ENCODE measurements around the gene ZBTB24. TPM values are rescaled to one million over a fixed set of nuclear protein-coding genes. Genes with fewer than 3 reads are reported as not detected.
A peak's percentile ranks its signal among the peaks of the same experiment; 100 is the strongest.

ZBTB24 gene
- total and polyA plus RNA-seq, 8 donors = 1.4 to 9.3 (median 2.9) TPM

DNA sequence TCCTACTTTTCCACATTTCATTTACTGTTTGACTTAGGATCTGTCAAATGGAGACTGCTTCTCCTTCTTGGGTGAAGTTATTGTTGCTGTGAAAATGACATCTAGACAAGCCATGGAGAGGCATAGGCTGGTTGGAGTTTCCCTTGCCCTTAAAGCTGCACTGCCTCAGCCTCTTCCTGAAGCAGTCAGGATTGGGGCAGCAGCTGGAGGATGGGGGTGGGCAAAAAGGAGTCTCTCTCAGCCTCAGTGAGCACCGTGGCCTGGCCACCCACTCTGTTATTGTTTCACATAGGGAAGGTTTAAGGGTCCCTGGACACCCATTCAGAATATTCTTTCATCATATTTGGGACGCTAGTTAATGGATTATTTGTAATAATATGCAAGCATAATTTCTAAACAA is 7.7 kb upstream of the ZBTB24 start:
- Histone ChIP-seq H3K4me1 (no peaks in the 10 kb centered on the region), H3K36me3 (no peaks in the 10 kb centered on the region), H3K27ac (peak overlapping the region in 1 of 5 donors; percentile 7), H3K4me3 (no peak overlapping the region), H3K9me3 (no peaks in the 10 kb centered on the region), H3K27me3 (no peaks in the 10 kb centered on the region)
- 46 to 69% (median 59%) methylated on average over 2 of the region's 2 CpGs for WGBS, 5 donors
- TF ChIP-seq POLR2A (IDR thresholded peaks at IDR 0.05) (no peak), CTCF (IDR thresholded peaks at IDR 0.05) (no peak), POLR2AphosphoS5 (IDR thresholded peaks at IDR 0.05) (no peak), EP300 (IDR thresholded peaks at IDR 0.05) (no peak)
- DNase-seq = no peak
- intact Hi-C loops (cut with DNase I; ENCODE audit: low total_unique reads) = no loop called here

GRCh38 chr6:109488001-109488400 is 5.0 kb upstream of the ZBTB24 start:
- DNase-seq = no peak
- no peak overlapping the region for H3K4me3 ChIP-seq
- intact Hi-C loops (cut with DNase I; ENCODE audit: low total_unique reads) = no loop called here
- no peaks in the 10 kb centered on the region for H3K36me3 ChIP-seq
- no peaks in the 10 kb centered on the region for H3K27me3 ChIP-seq
- TF ChIP-seq CTCF (IDR thresholded peaks at IDR 0.05) (no peak), EP300 (IDR thresholded peaks at IDR 0.05) (no peak), POLR2A (IDR thresholded peaks at IDR 0.05) (no peak), POLR2AphosphoS5 (IDR thresholded peaks at IDR 0.05) (no peak)
- no peaks in the 10 kb centered on the region for H3K9me3 ChIP-seq
- peaks cover 0 to 13% (median 5%) of the 10 kb centered on the region in 4 donors for H3K4me1 ChIP-seq
- no peak overlapping the region for H3K27ac ChIP-seq

DNA sequence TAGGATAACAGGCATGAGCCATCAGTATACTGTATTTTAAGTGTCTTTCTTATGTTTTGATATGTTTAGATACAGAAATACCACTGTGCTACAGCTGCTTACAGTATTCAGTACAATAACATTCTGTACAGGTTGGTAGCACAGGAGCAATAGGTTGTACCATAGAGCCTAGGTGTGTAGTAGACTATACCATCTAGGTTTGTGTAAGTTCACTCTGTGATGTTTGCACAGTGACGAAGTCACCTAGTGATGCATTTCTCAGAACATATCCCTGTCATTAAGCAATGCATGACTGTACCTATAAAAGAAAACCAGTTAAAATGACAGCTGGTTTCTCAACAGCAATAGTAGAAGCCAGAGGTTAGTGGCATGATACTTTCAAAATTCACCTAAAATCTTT is 3.0 kb upstream of the ZBTB24 start:
- Histone ChIP-seq H3K9me3 (no peaks in the 10 kb centered on the region), H3K4me3 (no peak overlapping the region), H3K36me3 (peaks cover 0 to 7% (median 5%) of the 10 kb centered on the region in 4 donors), H3K4me1 (peaks cover 12 to 27% (median 18%) of the 10 kb centered on the region in 4 donors), H3K27me3 (no peaks in the 10 kb centered on the region), H3K27ac (no peak overlapping the region)
- 52 to 67% (median 63%) methylated on average over 1 of the region's 1 CpG for whole genome bisulfite sequencing, 5 donors
- intact Hi-C loops (cut with DNase I; ENCODE audit: low total_unique reads) = no loop called here
- TF ChIP-seq POLR2AphosphoS5 (IDR thresholded peaks at IDR 0.05) (peak in 1 of 3 donors; percentile 12), EP300 (IDR thresholded peaks at IDR 0.05) (no peak)
- peak in 1 of 2 donors; percentile 36 for DNase-seq

DNA sequence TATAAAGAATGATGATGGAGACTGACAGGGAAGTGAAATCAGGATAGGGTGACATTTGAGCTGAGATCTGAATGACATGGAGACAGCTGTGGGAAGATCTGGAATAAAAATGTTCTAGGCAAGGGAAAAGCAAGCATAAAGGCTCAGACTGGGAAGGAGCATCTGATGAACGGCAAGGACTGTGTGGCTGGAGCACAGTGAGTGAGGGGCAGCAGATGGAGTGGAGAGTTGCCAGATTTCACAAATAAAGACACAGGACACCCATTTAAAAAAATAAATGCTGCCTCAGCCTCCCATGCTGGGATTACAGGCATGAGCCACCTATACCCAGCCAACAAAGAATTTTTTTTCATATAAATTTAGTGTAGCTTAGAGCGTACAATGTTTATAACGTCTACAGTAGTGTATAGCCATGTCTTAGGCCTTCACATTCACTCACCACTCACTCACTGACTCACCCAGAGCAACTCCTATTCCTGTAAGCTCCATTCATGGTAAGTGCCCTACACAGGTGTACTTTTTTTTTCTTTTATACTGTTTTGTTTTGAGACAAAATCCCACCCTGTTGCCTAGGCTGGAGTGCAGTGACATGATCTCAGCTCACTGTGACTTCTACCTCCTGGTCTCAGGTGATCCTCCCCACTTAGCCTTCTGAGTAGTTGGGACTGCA is 2.4 kb upstream of the ZBTB24 start:
- TF ChIP-seq EP300 (IDR thresholded peaks at IDR 0.05) = no peak
- TF ChIP-seq CTCF (IDR thresholded peaks at IDR 0.05) = no peak
- no peak for TF ChIP-seq POLR2A (IDR thresholded peaks at IDR 0.05)
- no peak for TF ChIP-seq POLR2AphosphoS5 (IDR thresholded peaks at IDR 0.05)
- Histone ChIP-seq H3K4me3 (no peak overlapping the region), H3K36me3 (peaks cover 6 to 13% (median 10%) of the 10 kb centered on the region in 4 donors), H3K27ac (no peak overlapping the region), H3K9me3 (no peaks in the 10 kb centered on the region), H3K4me1 (peaks cover 19 to 33% (median 25%) of the 10 kb centered on the region in 4 donors), H3K27me3 (no peaks in the 10 kb centered on the region)
- intact Hi-C loops (cut with DNase I; ENCODE audit: low total_unique reads) = no loop called here
- 70 to 86% (median 77%) methylated on average over 3 of the region's 3 CpGs for WGBS, 5 donors
- DNase-seq = no peak

- H3K4me3 ChIP-seq = peak overlapping the region in 3 of 4 donors; percentile 93 to 99 (median 95)
- H3K36me3 ChIP-seq = peaks cover 8 to 14% (median 11%) of the 10 kb centered on the region in 4 donors
- no peak for TF ChIP-seq POLR2A (IDR thresholded peaks at IDR 0.05)
- no peak for TF ChIP-seq CTCF (IDR thresholded peaks at IDR 0.05)
- no peak for TF ChIP-seq POLR2AphosphoS5 (IDR thresholded peaks at IDR 0.05)
- no peak for TF ChIP-seq EP300 (IDR thresholded peaks at IDR 0.05)
- DNase-seq = peak in 1 of 2 donors; percentile 47
- WGBS, 5 donors = 37 to 59% (median 48%) methylated on average over 3 of the region's 3 CpGs
- H3K27ac ChIP-seq = peak overlapping the region in 4 of 5 donors; percentile 52 to 92 (median 72)
- no peaks in the 10 kb centered on the region for H3K27me3 ChIP-seq
- intact Hi-C loops (cut with DNase I; ENCODE audit: low total_unique reads) = no loop called here
- H3K9me3 ChIP-seq = no peaks in the 10 kb centered on the region
- peaks cover 29 to 46% (median 37%) of the 10 kb centered on the region in 4 donors for H3K4me1 ChIP-seq
These were observed 1.1 kb upstream of the ZBTB24 start for GRCh38 chr6:109484122-109484521.
